ENCODE results near the gene OASL.

The OASL gene

GRCh38 chr12:121013715-121014114 lies 25.3 kb downstream of the OASL start:
- no peak for DNase-seq

- DNase-seq, result no peak
These were observed 27.2 kb downstream of the OASL start for GRCh38 chr12:121011820-121012219.

- no peak for DNase-seq
These were observed 28.2 kb downstream of the OASL start for GRCh38 chr12:121010860-121011259.

- DNase-seq, result peak; percentile 19
These were observed 29.3 kb downstream of the OASL start for GRCh38 chr12:121009741-121010140.

GRCh38 chr12:121008347-121009098 lies 30.5 kb downstream of the OASL start:
- no peak for DNase-seq

GRCh38 chr12:121005346-121005815 lies 33.7 kb downstream of the OASL start:
- DNase-seq, result peak; percentile 67

GRCh38 chr12:121004253-121004815 lies 34.7 kb downstream of the OASL start:
- DNase-seq, result no peak

GRCh38 chr12:121003650-121004049 lies 35.4 kb downstream of the OASL start:
- DNase-seq, result peak; percentile 20

- DNase-seq, result no peak
These were observed 37.1 kb downstream of the OASL start for GRCh38 chr12:121001841-121002483.

- no peak for DNase-seq
These were observed 38.0 kb downstream of the OASL start for GRCh38 chr12:121001060-121001459.

- DNase-seq, result no peak
These were observed 38.5 kb downstream of the OASL start for GRCh38 chr12:121000530-121000929.

- DNase-seq, result no peak
These were observed 39.6 kb downstream of the OASL start for GRCh38 chr12:120999191-121000120.

GRCh38 chr12:120998435-120998834 lies 40.6 kb downstream of the OASL start:
- DNase-seq, result no peak

- DNase-seq, result no peak
These were observed 41.6 kb downstream of the OASL start for GRCh38 chr12:120997448-120997847.

- DNase-seq, result no peak
These were observed 42.8 kb downstream of the OASL start for GRCh38 chr12:120996133-120996746.

- DNase-seq, result peak; percentile 12
These were observed 44.3 kb downstream of the OASL start for GRCh38 chr12:120994589-120995337.

GRCh38 chr12:120994059-120994458 lies 45.0 kb downstream of the OASL start:
- no peak for DNase-seq

GRCh38 chr12:120993496-120993895 lies 45.5 kb downstream of the OASL start:
- DNase-seq, result no peak

- no peak for DNase-seq
These were observed 46.1 kb downstream of the OASL start for GRCh38 chr12:120992989-120993388.

GRCh38 chr12:120991965-120992364 lies 47.1 kb downstream of the OASL start:
- DNase-seq, result no peak

- no peak for DNase-seq
These were observed 48.5 kb downstream of the OASL start for GRCh38 chr12:120990487-120991055.

Data from OCI-M1 (cell line).